Jurkat, Clone E6-1 (cell line): ENCODE measurements around the gene PIGQ.

Source experiments
- DNase-seq: peaks from one replicate; pipeline ENCODE4 v3.0.0-alpha.2; 2011; ENCODE audit warnings: low read depth, low spot score
- H3K4me3 ChIP-seq: 2 replicates; pipeline ENCODE4 v1.5.1; 2011; ENCODE audit warnings: mild to moderate bottlenecking, low read length, control low read depth, moderate library complexity

The PIGQ gene

DNA sequence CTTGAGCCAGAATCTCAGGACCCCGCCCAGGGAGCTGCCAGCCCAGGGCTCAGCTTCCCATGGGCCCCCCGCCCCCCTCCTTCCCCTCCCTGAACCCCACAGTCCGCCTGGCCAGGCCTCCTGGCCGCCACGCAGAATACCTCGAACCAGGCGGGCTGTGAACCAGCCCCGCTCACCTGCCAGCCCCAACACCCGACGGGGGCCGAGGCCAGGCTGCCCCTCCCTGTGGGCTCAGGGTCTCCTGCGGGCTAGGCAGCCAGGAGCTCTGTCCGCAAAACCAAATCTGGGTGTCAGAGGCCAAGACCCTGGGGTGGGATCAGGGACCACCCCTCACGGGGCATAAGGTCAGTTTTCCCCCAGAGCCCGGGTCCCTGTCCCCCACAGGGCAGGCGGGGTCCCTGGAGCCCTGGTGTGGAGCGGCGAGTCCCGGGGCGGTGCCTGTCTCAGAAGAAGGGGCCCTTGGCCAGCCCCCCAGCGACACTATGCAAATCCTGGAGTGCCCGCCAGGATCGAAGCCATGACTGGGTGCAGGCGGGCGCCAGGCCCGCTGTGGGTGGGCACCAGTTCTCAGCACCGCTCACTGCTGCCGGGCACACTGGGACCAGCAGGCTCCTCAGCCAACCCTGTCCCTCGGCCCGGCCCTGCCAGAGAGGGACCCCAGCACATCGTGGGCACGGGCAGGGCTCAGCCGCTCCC lies 16.0 kb upstream of the PIGQ start:
- no peak overlapping the region for H3K4me3 ChIP-seq
- DNase-seq: no peak

GRCh38 chr16:554297-554621 lies 15.5 kb upstream of the PIGQ start:
- DNase-seq: no peak
- H3K4me3 ChIP-seq: no peak overlapping the region

GRCh38 chr16:554640-555365 lies 15.0 kb upstream of the PIGQ start:
- H3K4me3 ChIP-seq: no peak overlapping the region
- no peak for DNase-seq

DNA sequence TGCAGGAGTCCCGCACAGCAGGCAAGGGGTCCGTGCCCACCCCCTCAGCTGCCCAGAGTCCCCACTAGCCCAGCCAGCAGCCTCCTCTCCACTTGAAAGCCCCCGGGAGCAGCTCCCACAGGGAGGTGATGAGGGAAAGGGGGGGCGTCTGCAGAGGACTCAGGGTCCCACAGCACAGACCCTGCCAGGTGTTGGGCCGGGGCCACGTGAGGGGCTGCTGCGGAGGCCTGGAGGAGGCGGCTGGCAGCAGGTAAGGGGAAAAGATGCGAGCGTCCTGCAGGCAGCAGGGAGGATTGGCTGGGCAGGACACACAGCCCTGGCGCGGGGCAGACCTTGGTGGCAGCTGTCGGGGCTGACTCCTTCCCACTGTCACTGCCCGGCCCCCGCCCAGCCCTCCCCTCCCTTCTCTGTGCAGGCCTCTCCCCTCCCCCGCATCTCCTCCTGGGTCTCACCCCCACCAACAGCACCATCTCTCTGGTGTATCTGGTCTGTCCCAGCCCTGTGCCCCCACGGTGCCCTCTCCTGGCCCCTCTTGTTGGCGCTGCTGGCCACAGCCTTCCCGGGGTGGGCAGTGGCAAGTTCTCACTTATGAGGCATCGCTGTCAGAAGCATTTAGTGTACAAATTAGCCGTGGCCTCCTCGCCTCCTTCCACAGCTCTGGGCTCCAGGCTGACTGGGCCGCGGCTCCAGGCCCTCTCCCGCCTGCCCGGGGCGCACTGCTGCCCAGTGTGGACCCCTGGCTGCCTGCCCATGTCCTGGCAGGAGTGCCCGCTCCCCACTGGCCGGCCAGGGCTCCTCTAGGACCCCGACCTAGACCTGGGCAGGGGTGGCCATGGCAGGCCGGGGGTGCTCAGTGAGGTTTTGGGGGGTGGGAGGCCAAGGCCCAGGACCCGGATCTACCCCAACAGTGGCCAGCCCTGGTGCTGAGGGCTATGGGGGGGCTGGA lies 14.0 kb upstream of the PIGQ start:
- no peak for DNase-seq
- no peak overlapping the region for H3K4me3 ChIP-seq

GRCh38 chr16:556474-557173 lies 13.1 kb upstream of the PIGQ start:
- H3K4me3 ChIP-seq: no peak overlapping the region
- no peak for DNase-seq

GRCh38 chr16:557463-558297 lies 12.1 kb upstream of the PIGQ start:
- no peak overlapping the region for H3K4me3 ChIP-seq
- DNase-seq: no peak

DNA sequence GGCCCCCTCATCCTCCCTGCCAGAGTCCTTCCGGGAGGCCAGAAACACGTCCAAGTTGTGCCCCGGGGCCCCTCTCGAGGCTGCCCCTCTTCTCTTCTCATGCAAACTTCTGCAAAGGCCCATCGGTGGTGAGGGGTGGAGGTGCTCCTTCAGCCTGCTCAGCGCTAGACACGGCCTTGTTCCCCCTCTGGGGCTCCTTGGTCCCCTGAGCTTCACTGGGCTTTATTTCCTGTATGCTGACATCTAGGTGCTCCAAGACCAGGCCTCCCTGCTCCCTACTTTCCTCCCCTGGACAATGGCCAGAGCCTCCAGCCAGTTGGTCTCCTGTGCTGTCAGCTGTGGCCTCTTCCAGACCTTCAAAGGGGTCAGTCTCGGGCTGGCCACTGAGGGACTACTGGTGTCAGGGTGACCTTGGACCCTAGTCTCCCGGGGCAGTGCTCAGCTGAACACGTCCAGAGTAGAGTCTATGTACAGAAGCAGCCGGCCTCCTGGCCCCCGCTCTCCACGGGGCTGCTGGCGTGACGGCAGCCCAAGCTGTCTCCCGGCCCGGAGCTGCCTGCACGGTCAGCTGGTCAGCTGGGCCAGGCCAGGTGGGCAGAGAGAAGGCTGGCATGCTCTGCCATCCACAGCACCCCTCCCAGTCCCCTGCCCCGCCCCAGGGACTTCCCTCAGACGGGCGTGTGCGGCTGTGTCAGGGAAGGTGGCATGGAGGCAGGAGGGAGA lies 11.3 kb upstream of the PIGQ start:
- no peak for DNase-seq
- H3K4me3 ChIP-seq: no peak overlapping the region

- DNase-seq: no peak
- no peak overlapping the region for H3K4me3 ChIP-seq
These were observed 10.8 kb upstream of the PIGQ start for GRCh38 chr16:559021-559380.

DNA sequence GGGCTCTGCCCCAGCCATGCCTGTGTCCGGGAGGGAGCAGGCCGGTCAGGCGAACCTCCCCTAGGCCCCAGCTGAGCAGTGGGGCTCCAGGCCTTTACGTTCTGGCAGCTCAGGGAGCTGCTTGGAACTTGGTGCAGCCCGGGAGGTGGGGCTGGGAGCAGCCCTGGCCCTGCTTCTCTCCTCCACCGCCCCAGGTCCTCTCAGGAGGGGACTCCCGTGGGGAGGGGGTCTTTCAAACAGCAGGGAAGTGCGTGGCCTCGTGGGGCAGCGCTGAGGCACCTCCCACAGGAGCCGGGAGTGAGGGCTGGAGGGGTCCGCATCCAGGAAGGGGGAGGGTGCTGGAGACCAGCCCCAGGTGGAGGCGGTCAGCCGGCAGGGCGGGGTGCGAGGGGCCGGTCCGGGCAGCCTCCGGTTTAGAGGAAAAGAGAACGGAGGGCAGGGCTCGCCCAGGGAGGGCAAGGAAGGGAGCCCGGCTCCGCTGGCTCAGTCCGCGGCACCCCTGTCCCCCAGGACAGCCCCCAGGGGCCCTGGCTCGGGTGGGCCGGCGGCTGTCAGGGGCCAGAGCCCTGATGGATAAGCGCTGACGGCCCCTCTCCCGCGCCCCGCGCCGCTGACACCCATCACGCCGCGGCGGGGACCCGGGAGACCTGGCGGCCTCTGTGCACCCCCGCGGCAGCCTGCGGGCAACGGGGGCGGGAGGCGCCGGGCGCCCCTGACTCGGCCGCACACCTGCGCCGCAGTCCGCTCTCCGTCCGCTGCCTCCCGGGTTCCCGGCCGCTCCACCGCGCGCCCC lies 10.2 kb upstream of the PIGQ start:
- no peak overlapping the region for H3K4me3 ChIP-seq
- DNase-seq: no peak

DNA sequence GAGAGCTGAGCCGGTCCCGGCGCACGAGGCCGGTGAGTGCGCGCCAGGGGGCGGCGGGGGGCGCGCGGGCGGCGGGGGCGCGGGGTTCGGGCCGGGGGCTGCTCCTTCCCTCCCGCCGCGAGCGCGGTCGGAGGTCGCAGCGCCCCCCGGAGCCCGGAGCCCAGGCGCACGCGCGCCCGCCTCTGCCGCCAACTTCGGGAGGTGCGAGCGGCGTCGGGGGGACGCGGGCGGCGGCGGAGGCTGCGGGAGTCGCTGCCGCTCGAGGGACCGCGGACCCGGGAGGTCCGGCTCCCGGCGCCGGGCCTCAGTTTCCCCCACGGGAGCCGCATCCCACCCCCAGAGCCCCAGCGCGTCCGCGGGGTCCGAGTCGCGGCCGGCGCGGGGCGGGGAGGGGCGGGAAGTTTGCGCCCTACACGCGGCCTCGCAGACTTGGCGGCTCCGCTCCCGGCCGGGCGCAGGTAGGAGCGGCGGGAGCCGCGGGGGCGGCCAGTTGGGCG lies 9.5 kb upstream of the PIGQ start, which contains the start of gene PRR35:
Gene PRR35 (plus strand): TSS at position 191 of the 497 bp plus-strand sequence. CDS start 2,901 bp downstream, outside the sequence.
- no peak within 1 kb of the TSS for H3K4me3 ChIP-seq
- no peak for DNase-seq

GRCh38 chr16:560701-561412 lies 8.9 kb upstream of the PIGQ start:
- no peak overlapping the region for H3K4me3 ChIP-seq
- DNase-seq: no peak

- no peak overlapping the region for H3K4me3 ChIP-seq
- DNase-seq: no peak
These were observed 8.4 kb upstream of the PIGQ start for GRCh38 chr16:561413-561794.

DNA sequence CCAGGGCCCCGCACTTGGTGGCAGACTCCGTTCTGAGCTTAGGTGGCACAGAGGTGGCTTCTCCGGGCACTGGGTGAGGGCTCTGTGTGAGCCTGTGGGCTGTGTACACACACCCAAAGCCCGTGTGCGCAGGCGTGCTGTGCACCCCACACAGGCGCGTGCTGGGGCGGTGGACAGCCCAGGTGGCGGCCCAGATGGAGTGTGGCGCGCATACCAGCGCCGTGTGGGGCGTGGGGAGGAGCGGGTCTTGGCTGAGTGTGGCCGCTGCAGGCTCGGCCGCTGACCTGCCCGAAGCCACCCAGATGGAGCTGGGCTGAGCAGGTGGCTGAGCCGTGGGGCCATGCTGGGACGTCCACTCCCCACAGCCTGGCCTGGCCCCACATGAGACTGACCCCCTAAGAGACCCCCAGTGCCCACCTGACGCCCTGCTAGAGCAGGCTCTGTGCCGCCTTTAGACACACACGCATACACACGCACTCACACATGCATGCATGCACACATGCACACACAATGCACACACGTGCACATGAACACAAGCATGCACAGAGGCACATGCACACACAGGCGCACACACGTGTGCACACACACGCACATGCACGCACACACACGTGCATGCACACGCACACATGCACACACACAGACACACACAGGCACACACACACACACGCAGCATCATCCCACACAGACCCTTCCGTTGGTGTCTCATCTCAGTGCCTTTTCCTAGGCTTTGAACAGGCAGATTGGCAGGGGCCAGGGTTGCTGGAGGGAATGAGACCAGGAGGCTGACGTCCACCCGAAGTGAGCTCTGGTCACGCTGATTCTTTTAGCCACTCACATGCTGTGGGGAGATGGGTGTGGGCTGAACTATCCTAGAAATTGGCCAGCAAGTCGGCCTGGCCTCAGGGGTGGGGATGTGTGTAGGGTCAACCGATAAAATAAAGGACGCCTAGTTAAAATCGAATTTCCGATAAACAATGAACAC lies 7.5 kb upstream of the PIGQ start:
- no peak for DNase-seq
- no peak overlapping the region for H3K4me3 ChIP-seq

DNA sequence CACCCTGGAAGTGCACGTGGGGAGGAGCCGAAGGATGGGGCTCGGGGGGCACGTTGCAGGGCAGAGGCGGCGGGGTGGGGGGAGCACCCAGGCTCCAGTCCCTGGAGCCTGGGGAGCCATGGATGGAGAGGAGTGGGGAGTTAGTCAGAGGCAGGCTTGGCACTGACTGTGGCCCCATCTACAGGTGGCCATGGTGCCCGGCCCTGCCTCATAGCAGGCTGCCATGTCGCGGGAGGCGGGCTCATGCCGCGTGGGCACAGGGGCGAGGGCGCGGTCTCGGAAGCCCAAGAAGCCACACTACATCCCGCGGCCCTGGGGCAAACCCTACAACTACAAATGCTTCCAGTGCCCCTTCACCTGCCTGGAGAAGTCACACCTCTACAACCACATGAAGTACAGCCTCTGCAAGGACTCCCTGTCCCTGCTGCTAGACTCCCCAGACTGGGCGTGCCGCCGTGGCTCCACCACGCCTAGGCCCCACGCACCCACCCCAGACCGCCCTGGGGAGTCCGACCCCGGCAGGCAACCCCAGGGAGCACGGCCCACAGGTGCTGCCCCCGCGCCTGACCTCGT lies 6.6 kb upstream of the PIGQ start:
- DNase-seq: no peak
- no peak overlapping the region for H3K4me3 ChIP-seq
